ENCODE measurements around the gene SEMA4A.

GRCh38 chr1:156226116-156226538, 72.7 kb downstream of the SEMA4A start:
- TF ChIP-seq CTCF (IDR thresholded peaks at IDR 0.05; ENCODE audit: poor library complexity, severe bottlenecking), result no peak
- TF ChIP-seq EP300 (conservative IDR thresholded peaks at IDR 0.05; ENCODE audit: poor library complexity, severe bottlenecking), result no peak
- no peak for TF ChIP-seq TAF1 (IDR thresholded peaks at IDR 0.05; ENCODE audit: low read depth)
- TF ChIP-seq EZH2 (IDR thresholded peaks at IDR 0.05; ENCODE audit: borderline replicate concordance, insufficient read depth, low read length, poor library complexity, severe bottlenecking), result no peak

All from neural cell (in vitro differentiated cells).